HG03342 (cell line): ENCODE data around the gene LAMA5.
A peak's percentile ranks its signal among the peaks of the same experiment; 100 is the strongest.

Experiments
- ATAC-seq: cut with Tn5 transposase; IDR thresholded peaks from one replicate; pipeline ENCODE4 v1.9.1; 2021; ENCODE audit warnings: mild to moderate bottlenecking, moderate library complexity; ENCODE audit not compliant: unreplicated experiment

LAMA5 gene, protein sequence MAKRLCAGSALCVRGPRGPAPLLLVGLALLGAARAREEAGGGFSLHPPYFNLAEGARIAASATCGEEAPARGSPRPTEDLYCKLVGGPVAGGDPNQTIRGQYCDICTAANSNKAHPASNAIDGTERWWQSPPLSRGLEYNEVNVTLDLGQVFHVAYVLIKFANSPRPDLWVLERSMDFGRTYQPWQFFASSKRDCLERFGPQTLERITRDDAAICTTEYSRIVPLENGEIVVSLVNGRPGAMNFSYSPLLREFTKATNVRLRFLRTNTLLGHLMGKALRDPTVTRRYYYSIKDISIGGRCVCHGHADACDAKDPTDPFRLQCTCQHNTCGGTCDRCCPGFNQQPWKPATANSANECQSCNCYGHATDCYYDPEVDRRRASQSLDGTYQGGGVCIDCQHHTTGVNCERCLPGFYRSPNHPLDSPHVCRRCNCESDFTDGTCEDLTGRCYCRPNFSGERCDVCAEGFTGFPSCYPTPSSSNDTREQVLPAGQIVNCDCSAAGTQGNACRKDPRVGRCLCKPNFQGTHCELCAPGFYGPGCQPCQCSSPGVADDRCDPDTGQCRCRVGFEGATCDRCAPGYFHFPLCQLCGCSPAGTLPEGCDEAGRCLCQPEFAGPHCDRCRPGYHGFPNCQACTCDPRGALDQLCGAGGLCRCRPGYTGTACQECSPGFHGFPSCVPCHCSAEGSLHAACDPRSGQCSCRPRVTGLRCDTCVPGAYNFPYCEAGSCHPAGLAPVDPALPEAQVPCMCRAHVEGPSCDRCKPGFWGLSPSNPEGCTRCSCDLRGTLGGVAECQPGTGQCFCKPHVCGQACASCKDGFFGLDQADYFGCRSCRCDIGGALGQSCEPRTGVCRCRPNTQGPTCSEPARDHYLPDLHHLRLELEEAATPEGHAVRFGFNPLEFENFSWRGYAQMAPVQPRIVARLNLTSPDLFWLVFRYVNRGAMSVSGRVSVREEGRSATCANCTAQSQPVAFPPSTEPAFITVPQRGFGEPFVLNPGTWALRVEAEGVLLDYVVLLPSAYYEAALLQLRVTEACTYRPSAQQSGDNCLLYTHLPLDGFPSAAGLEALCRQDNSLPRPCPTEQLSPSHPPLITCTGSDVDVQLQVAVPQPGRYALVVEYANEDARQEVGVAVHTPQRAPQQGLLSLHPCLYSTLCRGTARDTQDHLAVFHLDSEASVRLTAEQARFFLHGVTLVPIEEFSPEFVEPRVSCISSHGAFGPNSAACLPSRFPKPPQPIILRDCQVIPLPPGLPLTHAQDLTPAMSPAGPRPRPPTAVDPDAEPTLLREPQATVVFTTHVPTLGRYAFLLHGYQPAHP (N-terminal part only)

DNA sequence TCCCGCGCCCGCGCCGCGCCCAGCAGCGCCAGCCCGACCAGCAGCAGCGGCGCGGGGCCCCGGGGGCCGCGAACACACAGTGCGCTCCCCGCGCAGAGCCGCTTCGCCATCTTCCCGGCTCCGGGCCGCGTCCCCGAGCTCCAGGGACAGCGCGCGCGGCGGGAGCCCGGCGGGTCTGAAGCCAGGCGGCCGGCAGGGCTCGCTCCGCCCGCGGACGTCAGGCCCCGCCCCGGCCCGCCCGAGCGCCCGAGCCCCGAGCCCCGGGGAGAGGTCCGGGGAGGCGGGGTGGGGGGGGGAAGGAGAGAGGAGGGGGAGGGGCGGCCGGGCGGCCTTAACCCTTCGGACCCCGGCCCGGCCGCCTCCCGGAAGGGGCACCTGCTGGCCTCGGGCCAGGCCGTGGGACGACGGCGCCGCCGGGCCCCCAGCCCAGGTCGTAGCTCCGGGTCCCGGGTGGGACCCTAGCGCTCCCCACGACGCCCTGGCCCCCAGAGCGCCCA lies at the start of gene LAMA5:
Gene LAMA5, minus strand, starts transcription at position 177 of the 497 bp plus-strand sequence. Its CDS starts 67 bp downstream, at position 110.
- ATAC-seq, result no peak

GRCh38 chr20:62415354-62416111 lies 48.4 kb upstream of the LAMA5 start:
- ATAC-seq, result no peak

- ATAC-seq, result no peak
Observed at GRCh38 chr20:62413896-62414481, 46.9 kb upstream of the LAMA5 start.

DNA sequence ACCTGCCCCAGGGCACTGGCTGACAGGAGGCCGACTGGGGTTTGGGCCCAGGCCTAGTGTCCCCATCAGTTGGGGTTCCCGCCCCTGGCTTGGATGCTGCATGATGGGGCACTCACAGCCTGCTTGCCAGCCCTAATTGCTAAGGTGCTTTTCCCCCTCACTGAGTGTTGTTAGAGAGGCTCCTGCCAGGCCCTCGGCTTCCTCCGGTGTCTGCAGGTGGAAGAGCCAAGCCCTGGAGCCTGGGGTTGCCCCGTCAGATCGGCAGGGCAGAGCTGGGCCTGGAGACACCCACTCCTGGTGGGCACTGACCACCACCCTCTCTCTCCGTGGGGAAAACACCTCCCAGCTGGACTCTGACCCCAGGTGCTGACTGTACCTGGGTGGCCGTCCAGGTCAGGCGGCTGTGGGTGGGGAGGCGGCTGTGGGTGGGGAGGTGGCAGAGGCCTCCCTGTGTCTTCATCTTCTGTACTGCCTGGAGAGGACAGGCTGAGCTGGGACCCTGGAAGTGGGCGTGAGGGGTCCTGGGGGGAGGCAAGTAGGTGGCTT lies 46.0 kb upstream of the LAMA5 start:
- no peak for ATAC-seq

DNA sequence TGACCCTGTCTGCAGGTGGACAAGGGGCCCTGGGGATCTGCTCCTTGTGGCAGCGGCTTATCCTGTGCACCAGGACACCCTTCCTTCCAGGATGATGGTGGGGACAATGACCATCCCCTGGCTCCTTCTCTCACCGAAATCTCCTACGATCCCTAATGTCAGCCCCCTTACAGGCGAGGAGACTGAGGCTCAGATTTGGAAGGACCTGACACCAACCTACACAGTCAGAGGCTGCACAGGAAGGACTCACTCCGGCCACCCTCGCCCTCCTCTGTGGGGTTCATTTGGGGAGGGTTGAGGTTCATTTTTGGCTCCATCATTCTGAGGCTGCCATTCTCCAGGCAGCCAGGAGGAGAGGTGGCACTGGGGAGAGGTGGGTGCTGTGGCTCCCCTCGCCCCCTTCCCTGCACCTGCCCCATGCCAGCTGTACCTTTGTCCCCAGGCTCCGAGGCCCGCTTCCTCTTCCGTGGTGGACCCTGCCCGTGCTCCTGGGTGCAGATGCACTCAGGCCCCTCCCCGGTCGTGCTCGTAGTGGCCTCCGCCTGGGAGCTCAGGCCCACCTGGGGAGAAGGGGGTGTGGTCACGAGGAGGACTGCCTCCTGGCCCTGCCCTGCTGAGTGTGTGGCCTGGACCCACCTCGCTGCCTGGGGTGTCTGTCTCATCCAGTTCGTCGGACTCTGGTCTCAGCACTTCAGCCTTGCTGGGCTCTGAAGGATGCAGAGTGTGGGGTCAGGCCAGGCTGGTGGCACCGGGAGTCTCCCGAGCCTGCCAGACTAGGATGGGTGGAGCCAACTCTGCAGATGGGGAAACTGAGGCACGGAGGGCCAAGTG lies 45.3 kb upstream of the LAMA5 start:
- ATAC-seq, result no peak

DNA sequence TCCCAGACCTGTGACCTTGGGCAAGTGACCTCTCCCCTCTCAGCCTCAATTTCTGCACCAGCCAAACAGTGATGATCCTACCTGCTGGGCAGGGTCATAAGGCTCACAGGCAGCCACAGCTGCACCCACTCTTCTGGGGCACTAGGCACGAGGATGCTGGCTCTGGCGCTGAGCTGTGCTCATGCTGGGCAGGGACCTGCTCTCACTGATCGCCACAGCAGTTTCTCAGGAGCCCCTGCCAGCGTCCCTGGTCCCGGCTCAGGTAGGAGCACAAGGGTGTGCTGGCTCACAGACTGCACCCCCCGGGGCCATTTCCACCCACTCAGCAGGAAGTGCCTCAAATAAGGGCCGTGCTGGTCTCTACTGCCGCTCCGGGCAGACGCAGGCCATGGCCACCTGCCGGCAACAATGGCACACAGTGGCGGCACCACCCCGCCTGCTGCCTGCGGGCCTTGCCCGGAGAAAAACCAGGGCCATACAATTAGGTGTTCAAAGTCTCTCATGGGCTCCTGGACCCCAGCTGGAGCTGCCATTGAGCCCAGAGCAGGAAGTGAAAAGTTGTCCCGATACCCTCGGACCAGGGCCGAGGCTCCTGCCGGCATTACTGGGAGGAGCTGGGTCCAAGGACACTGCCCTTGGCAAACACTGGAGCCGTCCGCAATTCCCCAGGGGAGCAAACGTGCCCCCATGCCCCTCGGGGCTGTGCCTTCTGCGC lies 44.5 kb upstream of the LAMA5 start:
- ATAC-seq, result no peak

DNA sequence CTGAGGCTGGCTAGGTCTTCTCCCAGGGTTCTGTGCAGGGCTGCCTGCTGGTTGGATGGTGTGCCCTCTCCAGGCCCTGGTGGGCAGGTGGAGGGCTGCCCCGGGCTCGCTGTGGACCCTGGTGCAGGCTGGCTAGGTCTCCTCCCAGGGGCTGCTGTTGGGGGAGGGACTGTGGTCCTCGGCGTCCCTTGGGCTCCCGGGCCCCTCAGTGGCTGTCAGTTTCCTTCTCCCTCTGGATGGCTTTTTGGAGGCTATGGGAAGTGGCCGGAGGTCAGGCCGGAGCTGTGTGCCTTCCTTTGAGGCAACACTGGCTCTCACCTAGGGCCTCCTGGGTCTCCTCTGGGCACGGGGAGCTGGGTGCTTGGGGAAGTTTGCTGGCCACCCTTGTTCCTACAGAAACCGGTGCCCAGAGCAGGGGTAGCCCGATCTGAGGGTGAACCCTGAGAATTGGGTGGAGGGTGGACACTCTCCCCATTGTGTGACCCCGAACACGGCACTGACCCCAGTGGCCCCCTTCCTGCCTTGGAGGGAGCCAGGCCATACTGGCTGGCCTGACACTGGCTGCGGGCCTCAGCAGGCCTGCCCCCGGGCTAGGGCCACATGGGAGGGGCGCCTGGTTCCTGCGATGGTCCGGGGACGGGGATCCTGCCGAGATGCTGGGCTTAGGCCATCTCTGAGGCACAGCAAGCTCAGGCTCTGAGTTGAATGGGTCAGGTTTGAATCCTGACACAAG lies 43.8 kb upstream of the LAMA5 start:
- no peak for ATAC-seq

DNA sequence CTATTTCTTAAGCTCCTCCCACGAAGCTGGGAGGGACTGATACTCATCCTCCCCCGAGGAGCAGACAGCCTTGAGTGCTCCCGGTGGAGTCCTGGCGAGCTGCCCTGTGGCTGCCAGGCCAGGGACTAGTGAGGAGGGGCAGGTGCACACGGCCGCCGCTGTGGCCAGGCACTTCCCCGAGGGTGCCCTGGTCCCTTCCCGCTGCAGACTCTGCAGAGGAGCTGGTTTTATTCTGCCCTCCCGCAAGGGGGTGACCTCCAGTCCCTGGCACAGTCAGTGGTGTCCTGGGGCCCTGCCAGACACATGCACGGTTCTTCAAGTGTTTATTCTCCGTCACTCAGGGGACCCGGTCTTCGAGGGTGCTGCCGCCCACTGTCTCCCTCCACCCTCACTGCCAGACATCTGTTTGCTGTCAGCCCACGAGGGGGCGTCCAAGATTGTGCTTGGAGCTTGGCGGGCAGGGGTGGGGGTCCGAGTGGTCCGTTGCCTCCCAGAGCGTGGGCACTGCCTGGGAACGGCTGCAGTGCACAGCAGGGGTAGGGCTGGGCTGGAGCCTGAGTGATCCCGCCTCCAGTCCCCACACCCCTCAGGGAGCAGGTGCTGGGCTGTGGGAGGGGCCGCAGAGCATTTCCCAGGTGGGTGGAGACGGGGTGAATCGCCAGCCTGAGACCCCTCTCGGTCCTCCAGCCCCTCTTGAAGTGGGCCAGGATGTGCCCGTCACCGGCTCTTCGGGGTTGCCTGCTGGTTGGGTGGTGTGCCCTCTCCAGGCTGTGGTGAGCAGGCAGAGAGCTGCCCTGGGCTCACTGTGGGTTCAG lies 43.0 kb upstream of the LAMA5 start:
- ATAC-seq, result no peak

- no peak for ATAC-seq
Observed at GRCh38 chr20:62409086-62409853, 42.2 kb upstream of the LAMA5 start.

GRCh38 chr20:62408640-62409039 lies 41.5 kb upstream of the LAMA5 start:
- no peak for ATAC-seq

GRCh38 chr20:62408055-62408454 lies 40.9 kb upstream of the LAMA5 start:
- no peak for ATAC-seq

DNA sequence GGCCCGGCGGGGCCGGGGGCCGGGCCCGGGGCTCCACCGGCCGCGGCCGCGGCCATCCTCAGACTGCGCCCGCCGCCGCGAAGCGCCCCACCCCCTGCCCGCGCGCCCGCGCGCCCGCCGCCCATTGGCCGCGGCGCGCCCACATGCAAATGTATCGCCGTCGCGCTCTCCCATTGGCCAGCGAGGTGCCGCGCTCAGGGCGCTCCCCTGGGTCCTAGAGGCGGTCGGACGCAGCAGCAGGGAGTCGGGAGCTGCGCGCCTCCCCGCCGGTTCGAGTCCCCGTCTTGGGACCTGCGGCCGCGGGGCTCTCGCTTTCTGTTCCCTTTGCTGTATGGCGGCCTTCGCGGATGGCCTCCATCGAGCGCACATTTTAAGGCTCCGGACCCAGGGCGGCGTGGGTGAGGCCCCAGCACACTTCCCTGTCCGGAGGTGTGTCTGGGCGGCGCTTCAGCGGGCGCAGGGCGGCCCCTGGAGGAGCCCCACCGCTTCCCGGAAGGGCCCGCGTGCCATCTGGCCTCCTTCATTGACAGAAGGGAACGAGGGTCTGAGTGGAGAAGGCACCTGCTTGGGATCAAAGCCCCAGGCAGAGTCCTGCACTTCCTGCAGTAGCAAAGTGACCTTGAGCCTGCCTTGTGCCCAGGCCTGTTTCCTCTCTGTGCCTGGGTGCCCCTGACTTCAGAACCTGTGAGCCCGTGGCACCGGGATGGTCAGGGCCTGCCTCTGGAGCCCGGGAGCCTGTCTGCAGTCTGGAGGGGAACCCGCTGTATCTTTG lies 40.3 kb upstream of the LAMA5 start, which contains the start of gene CABLES2:
Gene CABLES2, minus strand, starts transcription at position 65 of the 772 bp plus-strand sequence. Its CDS starts 9 bp downstream, at position 56.
- peak; percentile 91 for ATAC-seq

DNA sequence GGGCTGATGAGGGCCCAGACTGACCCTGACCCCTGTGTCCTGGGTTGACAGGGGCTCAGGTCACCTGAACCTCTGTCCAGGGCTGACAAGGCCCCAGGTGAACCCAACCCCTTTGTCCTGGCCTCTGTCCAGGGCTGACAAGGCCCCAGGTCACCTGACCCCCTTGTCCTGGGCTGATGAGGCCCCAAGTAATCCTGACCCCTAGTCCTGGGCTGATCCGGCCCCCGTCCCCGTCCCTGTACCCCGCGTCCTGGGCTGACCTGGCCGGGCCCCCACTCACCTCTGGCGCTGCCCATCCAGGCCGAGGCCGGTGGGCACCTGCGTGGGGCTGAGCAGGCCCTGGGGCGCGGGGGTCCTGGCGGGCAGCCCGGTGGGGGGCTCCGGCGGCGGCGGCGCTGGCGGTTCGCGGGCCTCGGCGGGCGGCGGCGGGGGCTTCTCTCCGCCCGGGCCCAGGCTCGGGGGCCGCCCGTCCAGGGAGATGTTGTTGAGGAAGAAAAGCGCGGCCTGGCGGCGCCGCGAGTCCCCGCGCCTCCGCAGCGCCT lies 39.6 kb upstream of the LAMA5 start:
- ATAC-seq, result no peak

GRCh38 chr20:62405981-62406513 lies 38.9 kb upstream of the LAMA5 start:
- no peak for ATAC-seq
